OCI-LY7 (cell line): ENCODE measurements around the gene HECA. TPM values are rescaled to one million over a fixed set of nuclear protein-coding genes. Genes with fewer than 3 reads are reported as not detected.

Experiments
- BruUV-seq: library from RNA; stranded (reverse); fragments of 400-500 nt; replicated peaks from 2 replicates; lab custom pipeline; 2021; lab: Mats Ljungman, UMichigan
- CTCF ChIA-PET: fragments of 300-600 bp; sonication (Branson Sonifier 250); formaldehyde crosslinking; loops from one replicate; lab custom pipeline; 2022; ENCODE audit warnings: antibody characterized with exemption; ENCODE audit not compliant: unreplicated experiment; lab: Charles Lee
- POLR2A ChIA-PET: fragments of 300-600 bp; sonication (Branson Sonifier 250); formaldehyde crosslinking; loops from one replicate; lab custom pipeline; 2022; ENCODE audit warnings: antibody characterized with exemption; lab: Charles Lee
- DNase-seq: peaks from one replicate; pipeline ENCODE4 v3.0.0-alpha.2; 2015; ENCODE audit warnings: low spot score
- H2AFZ ChIP-seq: fragments of 200-600 bp; sonication (generic), shearing (Covaris generic); 2 replicates; pipeline ENCODE4 v1.6.1; 2014; ENCODE audit warnings: mild to moderate bottlenecking, antibody characterized with exemption, low read length, moderate library complexity
- H3K27ac ChIP-seq: fragments of 200-600 bp; sonication (generic); 2 replicates; pipeline ENCODE4 v1.5.1; 2014; ENCODE audit warnings: mixed run types, low read depth, mild to moderate bottlenecking, moderate library complexity, low read length, inconsistent platforms; ENCODE audit not compliant: poor library complexity, severe bottlenecking
- H3K36me3 ChIP-seq: fragments of 200-600 bp; sonication (generic); 2 replicates; pipeline ENCODE4 v1.6.1; 2014; ENCODE audit warnings: mild to moderate bottlenecking, antibody characterized with exemption, low read length, moderate library complexity, mixed read lengths; ENCODE audit not compliant: insufficient read depth
- H3K4me1 ChIP-seq: fragments of 200-600 bp; sonication (generic); 2 replicates; pipeline ENCODE4 v1.5.1; 2014; ENCODE audit warnings: mild to moderate bottlenecking, low read length; ENCODE audit not compliant: insufficient read depth, poor library complexity, severe bottlenecking
- H3K4me2 ChIP-seq: fragments of 200-600 bp; sonication (generic); 2 replicates; pipeline ENCODE4 v1.6.1; 2014; ENCODE audit warnings: mild to moderate bottlenecking, low read length
- H3K4me3 ChIP-seq: fragments of 200-600 bp; sonication (generic); 2 replicates; pipeline ENCODE4 v1.5.1; 2014; ENCODE audit warnings: mild to moderate bottlenecking, low read depth, low read length; ENCODE audit not compliant: poor library complexity, severe bottlenecking
- H3K79me2 ChIP-seq: fragments of 200-600 bp; sonication (generic); 2 replicates; pipeline ENCODE4 v1.6.1; 2016; ENCODE audit warnings: low read depth, mild to moderate bottlenecking, low read length, moderate library complexity, mixed read lengths; ENCODE audit not compliant: insufficient read depth
- H3K9me2 ChIP-seq: fragments of 200-600 bp; sonication (generic); 2 replicates; pipeline ENCODE4 v1.6.1; 2016; ENCODE audit warnings: mild to moderate bottlenecking, low read length, mixed read lengths; ENCODE audit not compliant: insufficient read depth
- H3K9me3 ChIP-seq: fragments of 200-600 bp; sonication (generic); 2 replicates; pipeline ENCODE4 v1.6.1; 2014; ENCODE audit warnings: mild to moderate bottlenecking, mixed run types, low read length, mixed read lengths
- H4K20me1 ChIP-seq: fragments of 200-600 bp; sonication (generic); 2 replicates; pipeline ENCODE4 v1.6.1; 2014; ENCODE audit warnings: mild to moderate bottlenecking, antibody characterized with exemption, low read length, moderate library complexity, mixed read lengths; ENCODE audit not compliant: insufficient read depth
- EZH2phosphoT487 ChIP-seq: fragments of 200-600 bp; sonication (generic); IDR thresholded peaks from 2 replicates; pipeline ENCODE4 v1.6.1; 2018; ENCODE audit warnings: low read depth, borderline replicate concordance, mild to moderate bottlenecking, mixed run types, antibody characterized with exemption, low read length, moderate library complexity, mixed read lengths
- intact Hi-C: fragments of 100-400 bp; cut with micrococcal nuclease; formaldehyde crosslinking; loops from one replicate; pipeline ENCODE4 v1.10.0; 2022; ENCODE audit not compliant: unreplicated experiment
- total RNA-seq, 2 experiments: library from RNA; depleted of rRNA in 1 of 2; stranded (reverse); fragments of >200 nt in 1 of 2; shearing (Covaris generic) in 1 of 2; gene quantifications; 2 replicates each; pipeline ENCODE4 v1.2.3, GENCODE V29; 2014 to 2022
- TF ChIP-seq, protein P1 (sequence below): fragments of 200-600 bp; sonication (generic); conservative IDR thresholded peaks from 2 replicates; pipeline ENCODE4 v1.5.1; 2014; ENCODE audit warnings: mild to moderate bottlenecking, antibody characterized with exemption, low read length, moderate library complexity, mixed read lengths

HECA gene
- total RNA-seq, 2 experiments from 2014 or later, result 21.9 to 23.3 TPM

DNA sequence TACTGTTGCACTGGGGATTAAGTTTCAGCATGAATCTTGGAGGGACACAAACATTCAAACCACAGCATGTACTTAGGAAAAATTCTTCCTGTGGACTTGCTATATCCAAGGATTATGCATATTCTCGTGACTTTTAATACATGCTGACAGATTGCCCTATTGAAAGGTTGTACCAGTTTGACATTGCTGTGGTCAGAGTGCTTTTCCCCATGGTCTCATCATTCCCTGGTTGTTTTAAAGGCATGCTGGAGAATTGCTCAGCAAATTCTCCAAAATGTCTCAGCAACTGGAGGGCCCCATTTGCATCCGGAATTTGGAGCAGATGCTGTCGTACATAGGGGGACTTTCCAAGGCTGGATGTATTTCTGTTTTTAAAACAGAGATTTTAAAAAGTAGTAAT, 7.4 kb downstream of the HECA start:
- no TSS peak for BruUV-seq
- CTCF ChIA-PET, result no interaction called here
- Histone ChIP-seq H3K36me3 (peaks cover 26% of the 10 kb centered on the region), H3K9me3 (no peaks in the 10 kb centered on the region), H3K4me1 (peaks cover 16% of the 10 kb centered on the region), H2AFZ (no peak overlapping the region), H3K27ac (no peak overlapping the region), H3K79me2 (peaks cover 59% of the 10 kb centered on the region), H4K20me1 (peaks cover 10% of the 10 kb centered on the region; the same call in 1 of the 2 replicates), H3K9me2 (no peaks in the 10 kb centered on the region), H3K4me3 (no peak overlapping the region), H3K4me2 (no peak overlapping the region)
- POLR2A ChIA-PET, result interaction anchor here (0.7 kb wide), 2 partner anchors 99 to 612 kb away, joined by 3 to 4 read pairs; no protein-coding TSS in a partner anchor
- intact Hi-C loops, result no loop called here
- DNase-seq, result no peak
- TF ChIP-seq, protein P1, sequence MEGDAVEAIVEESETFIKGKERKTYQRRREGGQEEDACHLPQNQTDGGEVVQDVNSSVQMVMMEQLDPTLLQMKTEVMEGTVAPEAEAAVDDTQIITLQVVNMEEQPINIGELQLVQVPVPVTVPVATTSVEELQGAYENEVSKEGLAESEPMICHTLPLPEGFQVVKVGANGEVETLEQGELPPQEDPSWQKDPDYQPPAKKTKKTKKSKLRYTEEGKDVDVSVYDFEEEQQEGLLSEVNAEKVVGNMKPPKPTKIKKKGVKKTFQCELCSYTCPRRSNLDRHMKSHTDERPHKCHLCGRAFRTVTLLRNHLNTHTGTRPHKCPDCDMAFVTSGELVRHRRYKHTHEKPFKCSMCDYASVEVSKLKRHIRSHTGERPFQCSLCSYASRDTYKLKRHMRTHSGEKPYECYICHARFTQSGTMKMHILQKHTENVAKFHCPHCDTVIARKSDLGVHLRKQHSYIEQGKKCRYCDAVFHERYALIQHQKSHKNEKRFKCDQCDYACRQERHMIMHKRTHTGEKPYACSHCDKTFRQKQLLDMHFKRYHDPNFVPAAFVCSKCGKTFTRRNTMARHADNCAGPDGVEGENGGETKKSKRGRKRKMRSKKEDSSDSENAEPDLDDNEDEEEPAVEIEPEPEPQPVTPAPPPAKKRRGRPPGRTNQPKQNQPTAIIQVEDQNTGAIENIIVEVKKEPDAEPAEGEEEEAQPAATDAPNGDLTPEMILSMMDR, result no peak
- no peak for TF ChIP-seq EZH2phosphoT487

DNA sequence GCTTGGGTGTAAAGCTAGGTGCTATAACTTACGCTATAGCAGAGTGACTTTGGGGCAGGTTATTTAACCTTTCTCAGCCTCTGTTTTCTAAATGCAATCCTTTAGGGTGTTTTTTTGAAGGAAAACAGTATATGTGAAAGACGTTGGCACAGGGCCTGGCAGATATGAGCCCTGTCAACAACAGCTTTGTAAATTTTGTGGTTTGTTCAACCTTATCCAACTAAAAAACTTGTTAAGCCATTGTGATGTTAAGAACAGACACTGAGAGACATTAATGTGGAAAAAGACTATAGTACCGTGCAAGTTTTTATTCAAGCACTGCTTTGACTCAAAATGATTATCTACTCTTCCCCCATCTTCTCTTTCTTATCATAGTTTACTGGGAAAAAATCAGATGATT, 8.2 kb downstream of the HECA start:
- DNase-seq, result no peak
- TF ChIP-seq, protein P1, result no peak
- no peak for TF ChIP-seq EZH2phosphoT487
- no TSS peak for BruUV-seq
- POLR2A ChIA-PET, result interaction anchor here (1.0 kb wide), 1 partner anchor 17 kb away, joined by 3 read pairs; no protein-coding TSS in a partner anchor
- Histone ChIP-seq H3K4me1 (peaks cover 9% of the 10 kb centered on the region), H2AFZ (no peak overlapping the region), H3K9me2 (no peaks in the 10 kb centered on the region), H3K27ac (no peak overlapping the region), H3K4me2 (no peak overlapping the region), H3K4me3 (no peak overlapping the region), H4K20me1 (peaks cover 8% of the 10 kb centered on the region; the same call in 1 of the 2 replicates), H3K9me3 (no peaks in the 10 kb centered on the region), H3K79me2 (peaks cover 55% of the 10 kb centered on the region), H3K36me3 (peaks cover 19% of the 10 kb centered on the region)
- intact Hi-C loops, result no loop called here
- CTCF ChIA-PET, result no interaction called here

DNA sequence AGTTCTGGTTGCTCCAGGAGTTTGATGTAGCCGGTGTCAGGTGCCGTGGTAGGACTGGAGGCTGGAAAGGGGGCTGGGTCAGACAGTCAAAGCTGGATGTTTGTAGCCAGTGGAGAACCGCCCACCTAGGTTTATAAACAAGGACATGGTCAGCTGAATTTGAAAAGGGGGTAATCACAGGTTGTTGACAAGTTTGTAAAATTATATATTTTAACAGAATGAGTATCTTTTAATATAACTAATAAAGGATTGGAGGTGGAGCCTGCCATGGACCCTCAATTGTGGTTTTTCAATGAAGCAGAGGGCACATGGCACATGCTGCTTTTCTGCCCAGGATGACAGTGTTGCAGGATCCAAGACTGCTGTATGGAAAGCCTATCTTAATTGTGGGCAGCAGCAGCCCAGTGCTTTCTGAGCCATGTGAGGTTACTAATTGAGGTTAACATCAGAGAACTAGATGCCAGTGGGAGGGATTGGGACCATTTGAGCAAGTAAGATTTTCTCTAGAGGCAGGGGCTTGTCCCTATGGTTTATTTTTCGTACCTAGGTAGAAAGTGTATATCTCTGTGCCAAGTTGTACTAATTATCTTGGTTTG, 9.7 kb downstream of the HECA start:
- Histone ChIP-seq H3K4me2 (no peak overlapping the region), H3K36me3 (peaks cover 9% of the 10 kb centered on the region; the same call in 1 of the 2 replicates), H3K4me1 (peaks cover 2% of the 10 kb centered on the region), H3K4me3 (no peak overlapping the region), H3K9me2 (no peaks in the 10 kb centered on the region), H2AFZ (no peak overlapping the region), H3K27ac (no peak overlapping the region), H4K20me1 (peaks cover 8% of the 10 kb centered on the region), H3K9me3 (no peaks in the 10 kb centered on the region), H3K79me2 (peaks cover 54% of the 10 kb centered on the region)
- no TSS peak for BruUV-seq
- ChIA-PET POLR2A (interaction anchor here (1.0 to 2.3 kb wide), 8 partner anchors 8 to 33 kb away, joined by 3 to 7 read pairs (median 4); no protein-coding TSS in a partner anchor), CTCF (no interaction called here)
- TF ChIP-seq, protein P1, result no peak
- no peak for TF ChIP-seq EZH2phosphoT487
- no peak for DNase-seq
- intact Hi-C loops, result no loop called here
